WTC11 (cell line): Measurements from ENCODE around the gene ZRANB1.

Experiments used
- CREB1 ChIP-seq: sonication (generic); formaldehyde crosslinking; IDR thresholded peaks from 2 replicates; pipeline ENCODE4 v1.8.0; 2023; ENCODE audit warnings: mild to moderate bottlenecking, missing genetic modification reagents
- JUN ChIP-seq: sonication (generic); formaldehyde crosslinking; IDR thresholded peaks from 2 replicates; pipeline ENCODE4 v1.8.0; 2023; ENCODE audit warnings: mild to moderate bottlenecking, missing genetic modification reagents
- NFYB ChIP-seq: sonication (generic); formaldehyde crosslinking; conservative IDR thresholded peaks from 2 replicates; pipeline ENCODE4 v1.8.0; 2022; ENCODE audit warnings: low read depth, missing genetic modification reagents
- TF ChIP-seq, protein P1 (sequence below): fragments of 200-600 bp; IDR thresholded peaks from 2 replicates; pipeline ENCODE4 v1.8.0; 2022; ENCODE audit warnings: antibody characterized with exemption

DNA sequence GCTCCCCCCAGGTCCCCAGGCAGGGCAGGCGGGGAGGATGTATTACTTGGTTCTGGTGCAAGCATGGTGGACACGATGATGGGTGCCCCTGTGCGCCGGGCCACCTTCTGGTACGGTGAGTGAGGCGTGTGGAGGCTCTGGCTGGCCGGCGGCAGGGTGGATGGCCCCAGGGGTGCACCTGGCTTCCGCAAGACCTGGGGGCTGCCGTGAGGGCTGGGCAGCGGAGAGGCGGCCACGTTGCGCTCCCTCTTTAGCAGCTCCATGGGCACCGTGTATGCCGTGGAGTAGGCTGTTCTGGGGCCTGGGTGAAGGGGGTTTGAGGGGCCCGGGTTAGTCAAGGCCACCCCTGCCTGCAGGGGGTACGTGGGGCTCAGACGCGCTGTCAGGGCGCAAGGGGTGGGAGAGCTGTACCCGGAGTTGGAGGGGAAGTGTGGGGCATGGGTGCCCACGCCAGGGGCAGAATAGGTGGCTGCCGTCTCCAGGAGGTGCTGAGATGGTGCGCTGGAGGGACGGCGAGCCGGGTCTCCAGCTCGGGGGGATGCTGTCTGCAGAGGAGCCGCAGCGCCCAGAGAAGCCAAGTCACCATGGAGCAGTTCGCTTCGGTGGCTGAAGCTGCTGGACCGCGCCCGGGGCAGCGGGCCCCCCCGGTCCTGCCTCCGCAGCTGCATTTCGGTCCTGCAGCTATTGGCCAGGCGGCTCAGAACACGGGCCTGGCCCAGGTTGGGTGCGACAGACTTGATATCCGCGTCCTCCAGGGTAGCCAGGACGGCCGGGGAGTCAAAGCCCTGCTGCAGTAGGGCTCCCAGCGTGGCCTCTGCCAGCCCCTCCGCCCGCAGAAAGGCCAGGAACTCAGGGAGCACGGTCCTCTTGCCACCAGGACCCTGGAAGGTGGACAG lies 84.4 kb downstream of the ZRANB1 start:
- TF ChIP-seq, protein P1, sequence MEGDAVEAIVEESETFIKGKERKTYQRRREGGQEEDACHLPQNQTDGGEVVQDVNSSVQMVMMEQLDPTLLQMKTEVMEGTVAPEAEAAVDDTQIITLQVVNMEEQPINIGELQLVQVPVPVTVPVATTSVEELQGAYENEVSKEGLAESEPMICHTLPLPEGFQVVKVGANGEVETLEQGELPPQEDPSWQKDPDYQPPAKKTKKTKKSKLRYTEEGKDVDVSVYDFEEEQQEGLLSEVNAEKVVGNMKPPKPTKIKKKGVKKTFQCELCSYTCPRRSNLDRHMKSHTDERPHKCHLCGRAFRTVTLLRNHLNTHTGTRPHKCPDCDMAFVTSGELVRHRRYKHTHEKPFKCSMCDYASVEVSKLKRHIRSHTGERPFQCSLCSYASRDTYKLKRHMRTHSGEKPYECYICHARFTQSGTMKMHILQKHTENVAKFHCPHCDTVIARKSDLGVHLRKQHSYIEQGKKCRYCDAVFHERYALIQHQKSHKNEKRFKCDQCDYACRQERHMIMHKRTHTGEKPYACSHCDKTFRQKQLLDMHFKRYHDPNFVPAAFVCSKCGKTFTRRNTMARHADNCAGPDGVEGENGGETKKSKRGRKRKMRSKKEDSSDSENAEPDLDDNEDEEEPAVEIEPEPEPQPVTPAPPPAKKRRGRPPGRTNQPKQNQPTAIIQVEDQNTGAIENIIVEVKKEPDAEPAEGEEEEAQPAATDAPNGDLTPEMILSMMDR, result no peak
- TF ChIP-seq JUN (CRISPR knock-in tag) (no peak), CREB1 (CRISPR knock-in tag) (no peak), NFYB (CRISPR knock-in tag) (no peak)
